Adipocyte (in vitro differentiated cells): Measurements from ENCODE around the gene KCNMA1.

ENCODE experiments used
- DNase-seq: peaks from one replicate; pipeline ENCODE4 v3.0.0-alpha.2; 2015; ENCODE audit warnings: low read depth
- H3K27me3 ChIP-seq: replicated peaks from 2 replicates; pipeline ENCODE4 v1.7.0; 2013; ENCODE audit warnings: mild to moderate bottlenecking, low read length, moderate library complexity; ENCODE audit not compliant: control insufficient read depth, insufficient read depth
- H3K36me3 ChIP-seq: 2 replicates; pipeline ENCODE4 v1.7.0; 2013; ENCODE audit warnings: low read length, mild to moderate bottlenecking, moderate library complexity; ENCODE audit not compliant: control insufficient read depth, insufficient read depth, severe bottlenecking
- H3K4me1 ChIP-seq: 2 replicates; pipeline ENCODE4 v1.7.0; 2013; ENCODE audit warnings: mild to moderate bottlenecking, low read length, moderate library complexity; ENCODE audit not compliant: control insufficient read depth, insufficient read depth
- H3K4me3 ChIP-seq: 2 replicates; pipeline ENCODE4 v1.7.0; 2013; ENCODE audit warnings: mild to moderate bottlenecking, low read length, moderate library complexity
- H3K9ac ChIP-seq: 2 replicates; pipeline ENCODE4 v1.7.0; 2013; ENCODE audit warnings: mild to moderate bottlenecking, low read length, moderate library complexity
- H3K9me3 ChIP-seq: 2 replicates; pipeline ENCODE4 v1.7.0; 2013; ENCODE audit warnings: mild to moderate bottlenecking, low read length, moderate library complexity; ENCODE audit not compliant: control insufficient read depth

KCNMA1 gene

DNA sequence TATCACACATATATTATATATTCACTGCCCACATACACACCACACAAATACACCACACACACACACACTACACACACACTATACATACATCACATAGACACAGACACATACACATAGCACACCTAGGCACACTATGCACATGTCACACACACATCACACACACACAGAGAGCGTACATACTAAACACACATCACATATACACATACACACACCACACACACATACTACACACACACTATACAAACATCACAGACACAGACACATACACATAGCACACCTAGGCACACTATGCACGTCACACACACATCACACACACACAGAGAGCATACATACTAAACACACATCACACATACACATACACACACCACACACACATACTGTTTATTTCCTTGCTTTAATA lies 165.5 kb downstream of the KCNMA1 start:
- no peak overlapping the region for H3K9ac ChIP-seq
- H3K9me3 ChIP-seq: no peaks in the 10 kb centered on the region
- H3K36me3 ChIP-seq: no peaks in the 10 kb centered on the region
- no peak overlapping the region for H3K4me3 ChIP-seq
- no peak for DNase-seq
- H3K4me1 ChIP-seq: no peaks in the 10 kb centered on the region
- no peaks in the 10 kb centered on the region for H3K27me3 ChIP-seq

DNA sequence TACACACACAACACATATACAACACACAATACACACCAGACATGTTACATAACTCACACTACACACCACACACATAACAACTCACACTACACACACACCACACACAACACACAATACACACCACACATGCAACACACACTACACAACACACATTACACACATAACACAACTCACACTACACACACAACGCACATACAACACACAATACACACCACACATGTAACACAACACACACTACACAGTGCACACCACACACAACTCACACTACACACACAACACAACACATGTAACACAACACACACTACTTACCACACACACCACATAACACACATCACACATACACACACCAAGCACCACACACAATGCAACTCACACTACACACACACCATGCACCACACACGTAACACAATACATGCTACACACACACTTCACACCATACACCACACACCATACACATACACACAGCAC lies 166.5 kb downstream of the KCNMA1 start:
- Histone ChIP-seq H3K4me3 (no peak overlapping the region), H3K36me3 (no peaks in the 10 kb centered on the region), H3K9ac (no peak overlapping the region), H3K4me1 (no peaks in the 10 kb centered on the region), H3K27me3 (no peaks in the 10 kb centered on the region), H3K9me3 (no peaks in the 10 kb centered on the region)
- DNase-seq: no peak

DNA sequence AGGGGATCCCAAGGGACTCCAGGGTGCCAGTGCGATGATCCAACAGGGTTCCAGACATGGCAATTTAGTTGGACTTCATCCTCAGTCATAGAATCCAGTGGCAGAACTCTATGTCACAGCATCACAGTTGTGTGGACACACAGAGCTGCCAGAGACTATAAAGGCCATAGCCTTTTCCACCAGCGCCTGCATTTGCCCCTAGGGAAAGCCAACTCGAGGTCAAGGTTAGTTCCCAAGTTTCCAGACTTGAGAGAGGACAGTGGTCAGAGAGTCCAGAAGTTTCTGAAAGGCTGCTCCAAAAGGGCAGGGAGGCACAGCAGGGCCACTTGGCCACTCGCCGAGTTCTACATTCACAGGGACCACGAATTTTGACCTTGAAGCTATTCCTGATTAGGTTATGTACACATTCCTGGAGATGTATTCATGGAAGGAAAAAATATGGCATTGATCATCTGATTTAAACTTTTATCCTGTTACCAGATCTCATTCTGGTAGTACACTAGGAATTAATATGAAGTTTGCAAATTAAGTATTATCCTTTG lies 170.1 kb downstream of the KCNMA1 start:
- H3K27me3 ChIP-seq: no peaks in the 10 kb centered on the region
- H3K36me3 ChIP-seq: no peaks in the 10 kb centered on the region
- H3K4me1 ChIP-seq: no peaks in the 10 kb centered on the region
- no peak overlapping the region for H3K9ac ChIP-seq
- no peaks in the 10 kb centered on the region for H3K9me3 ChIP-seq
- DNase-seq: no peak
- H3K4me3 ChIP-seq: no peak overlapping the region

DNA sequence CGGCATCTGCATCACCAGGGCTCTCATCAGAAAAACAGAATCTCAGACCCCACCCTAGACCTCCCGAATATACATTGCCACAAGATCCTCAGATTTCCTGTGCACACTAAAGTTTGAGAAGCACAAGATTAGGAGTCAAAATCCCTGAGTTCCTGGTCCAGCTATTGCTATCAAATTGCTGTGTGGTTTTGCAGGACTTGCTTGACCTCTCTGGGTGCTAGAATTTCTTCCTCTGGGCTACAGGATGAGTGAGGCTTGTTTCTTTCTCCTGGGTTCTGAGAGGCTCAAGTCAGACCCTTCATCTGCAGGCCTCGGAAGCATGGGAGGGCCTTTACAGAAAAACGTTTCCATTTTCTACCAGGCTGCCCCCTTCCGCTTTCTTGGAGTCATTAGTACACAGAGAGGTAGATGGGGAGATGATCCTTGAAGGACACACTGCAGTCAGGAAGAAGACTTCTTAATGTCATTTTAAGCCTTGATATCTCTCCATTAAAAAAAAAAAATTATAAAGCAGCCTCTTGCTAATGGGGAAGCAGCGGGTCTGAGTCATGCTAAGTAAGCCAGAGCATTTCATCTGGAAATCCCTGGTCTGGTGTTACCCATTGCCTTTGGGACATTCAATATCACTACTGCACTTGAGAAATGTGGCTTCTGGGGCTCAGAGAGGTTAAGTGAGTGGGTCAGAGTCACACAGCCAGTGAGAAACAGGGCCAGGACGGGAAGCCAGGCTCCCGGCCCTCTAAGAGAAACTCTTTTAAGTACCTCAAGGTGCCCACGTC lies 173.5 kb downstream of the KCNMA1 start:
- no peak overlapping the region for H3K4me3 ChIP-seq
- DNase-seq: peak; percentile 24
- H3K4me1 ChIP-seq: no peaks in the 10 kb centered on the region
- no peaks in the 10 kb centered on the region for H3K36me3 ChIP-seq
- H3K9ac ChIP-seq: no peak overlapping the region
- no peaks in the 10 kb centered on the region for H3K9me3 ChIP-seq
- no peaks in the 10 kb centered on the region for H3K27me3 ChIP-seq

DNA sequence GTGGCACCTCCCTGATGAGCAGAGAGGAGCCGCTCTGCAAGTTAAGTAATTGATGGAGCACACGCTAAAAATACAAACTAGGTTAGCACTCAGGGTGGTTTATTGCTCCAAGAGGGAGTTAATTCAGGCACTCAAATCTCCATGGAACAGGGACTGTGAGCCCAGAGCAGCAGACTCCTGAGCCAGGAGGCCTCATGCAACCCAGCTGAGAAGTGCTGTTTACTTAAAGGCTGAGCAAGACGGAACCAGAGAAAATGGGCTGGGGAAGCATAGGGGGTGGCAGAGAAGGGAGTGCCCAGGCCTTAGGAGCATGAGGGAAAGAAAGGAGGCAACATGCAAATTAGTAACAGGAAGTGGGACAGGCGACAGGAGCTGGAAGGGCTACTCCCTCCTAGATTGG lies 174.1 kb downstream of the KCNMA1 start:
- no peaks in the 10 kb centered on the region for H3K9me3 ChIP-seq
- H3K4me3 ChIP-seq: no peak overlapping the region
- no peaks in the 10 kb centered on the region for H3K27me3 ChIP-seq
- no peak for DNase-seq
- H3K9ac ChIP-seq: no peak overlapping the region
- H3K36me3 ChIP-seq: no peaks in the 10 kb centered on the region
- no peaks in the 10 kb centered on the region for H3K4me1 ChIP-seq

DNA sequence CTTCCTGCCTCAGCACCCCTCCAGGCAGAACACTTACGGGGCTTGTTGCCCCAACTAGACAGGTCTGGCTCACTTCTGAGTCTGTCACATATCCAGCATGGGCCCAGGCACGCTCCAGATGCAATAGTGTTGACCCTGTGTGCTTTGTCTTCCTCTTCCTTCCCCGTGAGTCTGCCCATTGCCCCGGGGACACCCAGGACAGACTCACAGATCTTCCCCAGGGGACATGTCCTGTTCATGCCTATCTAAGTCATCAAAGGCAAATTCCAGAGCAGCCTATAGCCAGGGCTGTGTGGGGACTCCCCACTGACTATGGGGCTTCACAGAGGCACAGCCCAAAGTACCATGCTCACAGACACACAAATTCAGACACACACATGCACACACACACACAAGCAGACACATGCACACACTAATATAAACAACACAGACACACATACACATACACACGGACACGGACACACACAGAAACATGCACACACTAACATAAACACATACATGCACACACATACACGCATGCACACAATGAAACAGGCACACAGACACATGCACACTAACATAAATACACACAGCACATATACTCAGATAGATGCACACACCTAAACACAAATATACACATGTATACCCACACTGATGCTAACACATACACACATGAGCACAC lies 175.8 kb downstream of the KCNMA1 start:
- Histone ChIP-seq H3K4me1 (no peaks in the 10 kb centered on the region), H3K9ac (no peak overlapping the region), H3K4me3 (no peak overlapping the region), H3K27me3 (no peaks in the 10 kb centered on the region), H3K9me3 (no peaks in the 10 kb centered on the region), H3K36me3 (no peaks in the 10 kb centered on the region)
- no peak for DNase-seq

DNA sequence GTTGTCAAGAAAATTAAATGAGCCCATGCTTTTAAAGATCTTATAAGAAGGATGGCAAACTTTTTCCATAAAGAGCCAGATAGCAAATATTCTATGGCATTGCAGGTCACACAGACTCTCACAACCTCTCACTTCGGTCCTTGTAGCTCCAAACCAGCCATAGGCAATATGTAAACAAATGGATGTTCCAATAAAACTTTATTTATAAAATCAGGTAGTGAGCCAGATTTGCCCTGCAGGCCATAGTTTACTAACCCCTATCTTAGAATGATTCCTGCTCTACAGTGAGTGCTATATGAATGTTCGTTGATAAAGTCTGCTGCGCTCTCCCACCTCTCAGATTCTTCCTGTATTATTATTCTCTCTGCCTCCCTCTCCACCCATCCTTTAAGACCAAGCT lies 177.7 kb downstream of the KCNMA1 start:
- no peak for DNase-seq
- no peak overlapping the region for H3K4me3 ChIP-seq
- H3K27me3 ChIP-seq: no peaks in the 10 kb centered on the region
- H3K9me3 ChIP-seq: no peaks in the 10 kb centered on the region
- H3K4me1 ChIP-seq: no peaks in the 10 kb centered on the region
- no peak overlapping the region for H3K9ac ChIP-seq
- H3K36me3 ChIP-seq: no peaks in the 10 kb centered on the region

DNA sequence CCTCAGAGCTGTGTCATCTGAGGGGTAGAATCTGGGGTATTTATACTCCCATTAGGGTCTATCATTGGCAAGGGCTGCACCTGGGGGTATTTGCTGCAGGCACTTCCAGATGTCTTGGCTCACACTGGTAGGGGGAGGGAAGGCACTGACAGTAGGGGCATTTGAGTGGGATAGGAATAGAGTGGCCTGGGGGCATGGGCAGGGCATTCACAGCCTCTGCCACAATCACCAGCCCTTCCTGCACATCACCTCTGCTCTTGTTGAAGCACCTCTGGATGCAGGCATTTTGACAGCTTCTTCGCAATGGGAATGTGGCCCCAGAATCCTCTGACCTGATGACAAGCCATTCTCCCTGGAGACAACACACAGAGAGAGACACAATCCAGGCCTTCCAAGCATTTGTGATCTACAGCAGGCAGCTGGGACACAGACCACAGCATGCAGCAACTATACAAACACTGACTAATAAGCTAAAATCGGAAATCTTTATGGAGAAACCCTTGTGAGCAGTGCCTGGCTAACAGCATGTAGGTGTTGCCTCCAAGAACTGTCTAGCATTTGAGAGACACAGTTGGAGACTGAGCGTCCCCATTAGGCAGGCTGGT lies 178.5 kb downstream of the KCNMA1 start:
- peak; percentile 15 for DNase-seq
- H3K27me3 ChIP-seq: no peaks in the 10 kb centered on the region

DNA sequence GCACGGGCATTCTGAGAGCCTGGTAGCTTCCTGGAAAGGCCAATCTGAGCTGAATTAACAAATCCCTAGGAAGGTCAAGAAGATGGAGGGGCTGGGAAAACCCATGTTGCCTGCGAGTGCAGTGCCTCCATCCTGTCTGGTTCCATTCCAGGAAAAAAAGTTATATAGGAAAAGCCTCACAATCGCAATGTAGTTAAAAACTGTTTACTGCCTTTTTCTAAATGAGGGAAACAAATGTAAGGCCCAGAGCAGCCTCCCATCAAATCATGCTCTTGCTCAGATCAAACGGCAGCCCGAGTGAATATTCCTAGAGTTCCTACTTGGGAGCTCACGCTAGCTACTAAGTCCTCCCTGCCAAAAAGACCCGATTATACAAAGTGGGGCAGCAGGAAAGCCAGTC lies 179.9 kb downstream of the KCNMA1 start:
- Histone ChIP-seq H3K4me1 (no peaks in the 10 kb centered on the region), H3K36me3 (no peaks in the 10 kb centered on the region), H3K4me3 (no peak overlapping the region), H3K9ac (no peak overlapping the region), H3K9me3 (no peaks in the 10 kb centered on the region), H3K27me3 (no peaks in the 10 kb centered on the region)
- DNase-seq: no peak

More for the DNA sequence above, 178.5 kb downstream of the KCNMA1 start:
- Histone ChIP-seq H3K9ac (no peak overlapping the region), H3K36me3 (no peaks in the 10 kb centered on the region), H3K9me3 (no peaks in the 10 kb centered on the region), H3K4me1 (no peaks in the 10 kb centered on the region), H3K4me3 (no peak overlapping the region)

DNA sequence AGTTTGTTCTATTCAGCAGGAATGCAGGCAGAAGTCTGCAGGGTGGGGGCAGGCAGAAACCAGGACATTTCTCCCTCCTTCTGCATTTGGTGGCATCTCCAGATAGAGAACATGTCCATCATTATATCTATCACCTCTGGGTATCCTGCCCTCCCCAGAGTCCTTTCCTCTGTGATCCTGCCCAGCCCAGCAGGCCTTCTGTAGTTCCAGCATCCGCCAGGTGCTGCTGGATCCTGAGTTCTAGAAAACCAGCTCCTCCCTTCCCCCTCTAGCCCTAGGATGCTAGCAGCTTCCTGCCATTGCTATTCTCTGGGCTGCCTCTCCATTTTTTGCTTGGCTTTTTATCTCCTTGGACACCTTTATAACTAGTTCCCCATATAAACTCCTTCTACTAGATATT lies 180.3 kb downstream of the KCNMA1 start:
- Histone ChIP-seq H3K27me3 (no peaks in the 10 kb centered on the region), H3K4me3 (no peak overlapping the region), H3K9me3 (no peaks in the 10 kb centered on the region), H3K9ac (no peak overlapping the region), H3K4me1 (no peaks in the 10 kb centered on the region), H3K36me3 (no peaks in the 10 kb centered on the region)
- DNase-seq: no peak

DNA sequence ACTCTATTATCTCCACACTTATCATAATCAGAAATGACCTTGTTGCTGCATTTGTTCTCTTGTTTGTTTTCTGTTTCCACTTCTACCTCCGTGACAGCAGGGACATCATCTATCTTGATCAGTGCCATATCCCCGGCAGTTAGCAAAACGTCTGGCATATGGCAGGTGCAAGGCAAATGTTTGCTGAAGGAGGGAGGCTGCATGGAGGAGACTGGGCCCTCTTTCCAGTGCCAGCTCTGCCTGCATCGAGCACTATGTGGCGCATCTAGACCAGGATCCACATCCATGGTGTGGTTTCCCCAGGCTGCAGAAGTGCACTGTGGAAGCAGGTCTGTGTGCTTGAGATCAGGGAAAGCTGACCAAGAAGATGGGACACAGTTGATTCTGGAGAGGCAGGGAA lies 181.2 kb downstream of the KCNMA1 start:
- Histone ChIP-seq H3K4me3 (no peak overlapping the region), H3K9ac (no peak overlapping the region), H3K9me3 (no peaks in the 10 kb centered on the region), H3K4me1 (no peaks in the 10 kb centered on the region), H3K36me3 (no peaks in the 10 kb centered on the region), H3K27me3 (no peaks in the 10 kb centered on the region)
- no peak for DNase-seq
